Measurements from ENCODE around the gene FSTL5. TPM values are rescaled to one million over a fixed set of nuclear protein-coding genes. Genes with fewer than 3 reads are reported as not detected.

FSTL5 gene
- total RNA-seq, 3 donors from 2014 or later (not counting 1 experiment from before 2014, with no cell fraction given) = not detected

DNA sequence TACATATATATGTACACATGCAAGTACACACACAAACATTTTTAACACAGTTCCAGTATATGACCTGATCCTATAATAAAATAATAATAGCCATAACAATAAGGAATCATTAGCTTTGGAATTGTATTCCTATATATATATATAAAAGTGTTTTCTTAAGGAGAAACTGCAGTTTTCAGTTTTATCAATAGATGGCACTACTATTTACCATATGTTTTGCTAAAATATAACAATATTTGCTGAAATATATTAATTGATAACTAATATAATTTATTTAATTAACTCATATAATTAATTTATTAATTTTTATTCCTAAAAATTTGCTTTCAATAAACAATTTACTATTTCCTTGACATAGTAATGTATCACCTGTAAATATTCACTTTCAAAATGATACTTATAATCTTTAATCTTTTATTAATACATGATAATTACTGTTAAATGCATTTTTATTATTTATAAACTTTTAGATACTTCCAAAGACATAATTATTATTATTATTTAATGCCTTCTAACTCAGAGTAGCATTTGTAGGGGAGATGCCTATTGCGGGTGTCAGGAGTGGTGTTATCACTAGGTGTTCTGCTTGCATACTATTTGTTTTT is 599.5 kb downstream of the FSTL5 start:
- H3K4me3 Mint-ChIP-seq = no peak overlapping the region
- no peaks in the 10 kb centered on the region for H3K9me3 ChIP-seq (ENCODE audit: control insufficient read depth, insufficient read depth, low read length)
- H3K27me3 ChIP-seq (ENCODE audit: control insufficient read depth, insufficient read depth, low read length) = no peaks in the 10 kb centered on the region
- no peaks in the 10 kb centered on the region for H3K4me1 ChIP-seq (ENCODE audit: control insufficient read depth, insufficient read depth, low read length)
- no peak for DNase-seq
- TF ChIP-seq, protein P1, sequence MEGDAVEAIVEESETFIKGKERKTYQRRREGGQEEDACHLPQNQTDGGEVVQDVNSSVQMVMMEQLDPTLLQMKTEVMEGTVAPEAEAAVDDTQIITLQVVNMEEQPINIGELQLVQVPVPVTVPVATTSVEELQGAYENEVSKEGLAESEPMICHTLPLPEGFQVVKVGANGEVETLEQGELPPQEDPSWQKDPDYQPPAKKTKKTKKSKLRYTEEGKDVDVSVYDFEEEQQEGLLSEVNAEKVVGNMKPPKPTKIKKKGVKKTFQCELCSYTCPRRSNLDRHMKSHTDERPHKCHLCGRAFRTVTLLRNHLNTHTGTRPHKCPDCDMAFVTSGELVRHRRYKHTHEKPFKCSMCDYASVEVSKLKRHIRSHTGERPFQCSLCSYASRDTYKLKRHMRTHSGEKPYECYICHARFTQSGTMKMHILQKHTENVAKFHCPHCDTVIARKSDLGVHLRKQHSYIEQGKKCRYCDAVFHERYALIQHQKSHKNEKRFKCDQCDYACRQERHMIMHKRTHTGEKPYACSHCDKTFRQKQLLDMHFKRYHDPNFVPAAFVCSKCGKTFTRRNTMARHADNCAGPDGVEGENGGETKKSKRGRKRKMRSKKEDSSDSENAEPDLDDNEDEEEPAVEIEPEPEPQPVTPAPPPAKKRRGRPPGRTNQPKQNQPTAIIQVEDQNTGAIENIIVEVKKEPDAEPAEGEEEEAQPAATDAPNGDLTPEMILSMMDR (IDR thresholded peaks at IDR 0.05) = no peak
- H3K4me1 Mint-ChIP-seq = no peaks in the 10 kb centered on the region
- no CpG with 5 or more reads among the region's 1 CpG for WGBS (ENCODE audit: insufficient coverage)
- no peaks in the 10 kb centered on the region for H3K36me3 ChIP-seq (ENCODE audit: control insufficient read depth, insufficient read depth, low read length)
- no peak overlapping the region for H3K4me3 ChIP-seq (ENCODE audit: low read length)
- H3K9me3 Mint-ChIP-seq = peaks cover 8 to 11% of the 10 kb centered on the region in 2 donors
- ATAC-seq = no peak
- intact Hi-C loops (cut with micrococcal nuclease) = no loop called here
- no peak overlapping the region for H3K27ac Mint-ChIP-seq
- H3K27me3 Mint-ChIP-seq (ENCODE audit: low read depth in 2 of 2) = no peaks in the 10 kb centered on the region
- no peak overlapping the region for H3K27ac ChIP-seq (ENCODE audit: low read length)
- H3K36me3 Mint-ChIP-seq = no peaks in the 10 kb centered on the region

DNA sequence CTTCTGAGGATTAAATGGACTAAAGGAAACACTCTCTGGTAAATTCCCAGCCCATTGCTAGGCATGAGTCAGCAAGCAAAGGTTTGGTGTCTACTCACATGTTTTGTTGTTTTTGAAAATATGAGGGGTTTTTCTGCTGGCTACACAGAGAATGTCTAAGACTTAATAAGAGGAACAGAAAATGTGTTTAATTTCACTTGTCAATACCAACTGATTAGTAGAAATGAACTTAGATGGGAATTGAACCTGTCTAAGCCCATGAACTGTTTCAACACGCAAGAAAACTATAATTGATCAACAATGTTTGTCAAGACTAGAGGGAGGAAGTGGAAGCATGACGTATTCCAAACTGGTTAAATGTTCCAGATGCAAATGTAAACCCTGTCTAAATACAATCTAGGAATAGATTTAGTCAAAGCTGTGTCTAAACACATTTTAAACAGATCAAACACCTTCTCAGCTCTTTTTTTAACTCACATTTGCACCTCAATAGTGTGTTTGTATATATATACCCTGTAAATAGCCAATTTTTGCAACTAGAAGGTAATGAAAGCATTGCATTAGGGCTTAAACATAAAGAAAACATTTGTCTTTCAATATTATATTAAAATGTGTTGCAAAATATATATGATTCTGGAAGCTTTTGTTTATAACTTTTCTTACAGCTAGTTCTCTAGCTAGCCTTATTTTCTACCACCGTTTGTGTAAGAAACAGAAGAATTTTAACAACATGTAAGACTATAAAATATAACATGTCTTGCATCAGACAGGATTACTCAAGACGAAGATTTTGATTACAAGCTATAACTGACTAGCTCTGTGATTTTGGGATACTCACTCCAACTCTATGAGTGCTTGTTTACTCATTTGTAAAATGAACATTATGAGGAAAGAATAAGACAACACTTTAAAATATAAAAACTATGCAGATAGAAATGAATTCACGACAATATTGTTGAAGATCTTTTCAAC is 607.8 kb downstream of the FSTL5 start:
- Histone ChIP-seq H3K4me1 (ENCODE audit: control insufficient read depth, insufficient read depth, low read length) (no peaks in the 10 kb centered on the region), H3K9me3 (ENCODE audit: control insufficient read depth, insufficient read depth, low read length) (no peaks in the 10 kb centered on the region), H3K27me3 (ENCODE audit: control insufficient read depth, insufficient read depth, low read length) (no peaks in the 10 kb centered on the region), H3K4me3 (ENCODE audit: low read length) (no peak overlapping the region), H3K36me3 (ENCODE audit: control insufficient read depth, insufficient read depth, low read length) (no peaks in the 10 kb centered on the region), H3K27ac (ENCODE audit: low read length) (no peak overlapping the region)
- DNase-seq (no peak), ATAC-seq (no peak)
- Mint-ChIP-seq H3K36me3 (no peaks in the 10 kb centered on the region), H3K9me3 (peaks cover 5 to 8% of the 10 kb centered on the region in 2 donors), H3K4me3 (no peak overlapping the region), H3K27me3 (ENCODE audit: low read depth in 2 of 2) (no peaks in the 10 kb centered on the region), H3K4me1 (no peaks in the 10 kb centered on the region), H3K27ac (no peak overlapping the region)
- WGBS (ENCODE audit: insufficient coverage) = 60% methylated on average over 1 of the region's 5 CpGs
- TF ChIP-seq, protein P1 (IDR thresholded peaks at IDR 0.05) = no peak
- intact Hi-C loops (cut with micrococcal nuclease) = no loop called here

DNA sequence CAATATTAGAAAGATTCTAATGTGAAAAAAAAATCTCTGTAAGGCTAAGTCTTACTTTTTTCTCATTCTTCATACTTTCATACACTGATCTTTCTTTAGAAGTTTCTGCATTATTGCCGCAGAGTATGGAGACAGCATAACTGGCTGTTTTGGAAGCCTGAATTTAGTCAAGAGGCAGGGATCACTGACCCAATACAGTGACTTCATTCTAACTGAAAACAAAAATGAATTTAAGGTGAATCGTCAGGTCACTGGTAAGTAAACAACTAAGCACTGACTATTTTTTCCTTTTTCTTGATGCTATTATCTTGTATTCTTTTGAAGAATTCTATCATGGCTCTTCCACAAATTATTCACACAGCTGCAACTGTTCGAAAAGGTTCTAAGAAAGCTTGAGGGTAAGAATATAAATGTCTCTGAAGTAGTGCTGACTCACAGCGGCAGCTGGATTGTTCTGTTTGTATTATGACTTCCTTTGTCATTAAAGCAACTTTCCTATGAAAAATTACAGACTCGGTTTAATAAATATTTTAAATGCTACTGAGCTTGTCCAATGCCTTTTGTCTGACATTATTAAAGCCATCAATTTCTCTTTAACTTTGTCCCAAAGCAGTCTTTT is 609.3 kb downstream of the FSTL5 start:
- Mint-ChIP-seq H3K27ac (no peak overlapping the region), H3K36me3 (no peaks in the 10 kb centered on the region), H3K4me3 (no peak overlapping the region), H3K4me1 (no peaks in the 10 kb centered on the region), H3K9me3 (peaks cover 5 to 6% of the 10 kb centered on the region in 2 donors), H3K27me3 (ENCODE audit: low read depth in 2 of 2) (no peaks in the 10 kb centered on the region)
- intact Hi-C loops (cut with micrococcal nuclease) = no loop called here
- DNase-seq = no peak
- 45% methylated on average over 2 of the region's 5 CpGs for WGBS (ENCODE audit: insufficient coverage)
- H3K4me3 ChIP-seq (ENCODE audit: low read length) = no peak overlapping the region
- no peaks in the 10 kb centered on the region for H3K9me3 ChIP-seq (ENCODE audit: control insufficient read depth, insufficient read depth, low read length)
- no peaks in the 10 kb centered on the region for H3K4me1 ChIP-seq (ENCODE audit: control insufficient read depth, insufficient read depth, low read length)
- H3K27ac ChIP-seq (ENCODE audit: low read length) = no peak overlapping the region
- no peaks in the 10 kb centered on the region for H3K36me3 ChIP-seq (ENCODE audit: control insufficient read depth, insufficient read depth, low read length)
- TF ChIP-seq, protein P1 (IDR thresholded peaks at IDR 0.05) = no peak
- no peak for ATAC-seq
- H3K27me3 ChIP-seq (ENCODE audit: control insufficient read depth, insufficient read depth, low read length) = no peaks in the 10 kb centered on the region
